NCI-H1048 (cell line): ENCODE results near the gene NIPSNAP2.
"Not testable (repeated sequence)": the region's sequence is repeated elsewhere in the genome, so short reads cannot be mapped to it uniquely, and the experiment has no call there.

ENCODE experiments used
- DNase-seq: peaks from one replicate; lab custom pipeline; 2025; lab: John Stamatoyannopoulos, UW

Gene NIPSNAP2

DNA sequence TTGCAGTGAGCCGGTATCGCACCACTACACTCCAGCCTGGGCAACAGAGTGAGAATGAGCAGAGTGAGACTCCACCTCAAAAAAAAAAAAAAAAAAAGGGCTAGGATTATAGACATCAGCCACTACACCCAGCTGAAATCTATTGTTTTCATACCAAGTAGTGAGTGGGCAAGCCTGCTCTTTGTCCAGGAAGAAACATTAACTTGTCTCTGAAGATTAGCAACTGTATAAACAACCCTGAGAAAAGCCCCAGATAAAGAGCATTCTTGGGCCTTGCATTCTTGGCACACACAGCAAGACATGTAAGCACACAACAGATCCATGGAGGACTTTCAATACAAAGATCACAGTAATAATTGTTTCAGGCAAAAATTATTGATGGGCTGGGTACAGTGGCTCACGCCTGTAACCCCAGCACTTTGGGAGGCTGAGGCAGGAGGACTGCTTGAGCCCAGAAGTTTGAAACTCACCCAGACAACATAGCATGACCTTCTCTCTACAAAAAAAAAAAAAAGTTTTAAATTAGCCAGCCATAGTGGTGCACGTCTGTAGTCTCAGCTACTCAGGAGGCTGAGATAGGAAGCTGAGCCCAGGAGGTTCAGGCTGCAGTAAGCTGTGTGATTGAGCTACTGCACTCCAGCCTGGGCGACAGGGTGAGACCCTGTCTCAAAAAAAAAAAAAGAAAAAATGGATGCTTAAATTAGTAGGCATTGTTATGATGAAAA, 82.5 kb downstream of the NIPSNAP2 start:
- no peak for DNase-seq

DNA sequence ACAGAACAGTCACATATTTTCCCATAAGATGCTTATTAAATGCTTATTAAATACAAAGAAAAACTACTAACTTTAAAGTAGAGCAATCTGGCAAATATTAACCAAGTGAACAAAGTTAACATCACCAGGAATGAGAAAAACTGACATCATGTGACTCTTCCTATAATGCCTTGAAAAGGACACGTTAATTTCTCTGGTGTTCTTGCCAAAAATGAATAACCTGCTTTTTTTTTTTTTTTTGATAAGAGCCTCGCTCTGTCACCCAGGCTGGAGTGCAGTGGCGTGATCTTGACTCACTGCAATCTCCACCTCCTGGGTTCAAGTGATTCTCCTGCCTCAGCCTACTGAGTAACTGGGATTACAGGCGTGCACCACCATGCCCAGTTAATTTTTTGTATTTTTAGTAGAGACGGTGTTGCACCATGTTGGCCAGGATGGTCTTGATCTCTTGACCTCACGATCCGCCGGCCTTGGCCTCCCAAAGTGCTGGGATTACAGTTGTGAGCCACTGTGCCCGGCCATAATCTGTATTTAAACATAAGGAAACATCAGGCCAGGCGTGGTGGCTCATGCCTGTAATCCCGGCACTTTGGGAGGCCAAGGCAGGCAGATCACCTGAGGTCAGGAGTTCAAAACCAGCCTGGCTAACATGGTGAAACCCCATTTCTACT, 83.2 kb downstream of the NIPSNAP2 start:
- not testable (repeated sequence) for DNase-seq

DNA sequence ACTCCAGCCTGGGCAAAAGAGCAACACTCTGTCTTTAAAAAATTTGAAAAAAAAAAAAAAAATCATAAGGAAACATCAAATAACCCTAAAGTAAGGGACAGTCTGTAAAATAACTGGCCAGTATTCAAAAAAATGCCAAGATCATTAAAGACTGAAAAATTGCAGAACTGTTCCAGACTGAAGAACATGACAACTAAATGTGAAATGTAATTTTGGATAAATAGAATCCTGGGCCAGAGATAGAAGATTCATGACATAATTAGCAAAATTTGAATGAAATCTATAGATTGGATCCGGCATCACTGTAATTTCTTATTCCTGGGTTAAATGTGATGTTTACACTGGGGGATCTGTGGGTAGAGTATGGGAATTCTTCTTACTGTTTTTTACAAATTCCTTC, 83.9 kb downstream of the NIPSNAP2 start:
- no peak for DNase-seq

GRCh38 chr7:56048763-56049162, 84.4 kb downstream of the NIPSNAP2 start:
- DNase-seq: not testable (repeated sequence)
